Measurements from ENCODE around the gene DUSP8. TPM values are rescaled to one million over a fixed set of nuclear protein-coding genes. Genes with fewer than 3 reads are reported as not detected.

Gene DUSP8
- total RNA-seq, 1 experiment from 2014 or later = 10.2 TPM

GRCh38 chr11:1523779-1524178 is 48.3 kb downstream of the DUSP8 start:
- intact Hi-C loops (cut with micrococcal nuclease) = no loop called here
- POLR2A ChIA-PET = no interaction called here
- no peak for DNase-seq (ENCODE audit: low read depth, low spot score)
- no peaks in the 10 kb centered on the region for H3K36me3 ChIP-seq (ENCODE audit: control insufficient read depth in 1 of 2, insufficient read depth in 2 of 2, low read length in 2 of 2)
- RAD21 ChIA-PET (ENCODE audit: low non-redundant PET in 1 of 2, low total read pairs in 2 of 2, uncharacterized antibody in 2 of 2, unreplicated experiment in 2 of 2) = no interaction called here
- no peaks in the 10 kb centered on the region for H4K20me1 ChIP-seq (ENCODE audit: insufficient read depth)
- H3K4me3 ChIP-seq (replicated peaks in 1 of 2; ENCODE audit: low read depth in 1 of 2, low read length in 2 of 2) = no peak overlapping the region
- H3K9ac ChIP-seq (ENCODE audit: low read length) = no peak overlapping the region
- no peaks in the 10 kb centered on the region for H3K4me1 ChIP-seq (ENCODE audit: control insufficient read depth in 1 of 2, insufficient read depth in 2 of 2, low read length in 2 of 2)
- no peaks in the 10 kb centered on the region for H3K27me3 ChIP-seq (ENCODE audit: insufficient read depth, low read length)
- no peaks in the 10 kb centered on the region for H3K9me3 ChIP-seq (ENCODE audit: control insufficient read depth in 1 of 2, insufficient read depth in 1 of 2, low read depth in 1 of 2, low read length in 2 of 2)
- no peak for ATAC-seq
- H3K79me2 ChIP-seq (ENCODE audit: insufficient read depth, low read length) = peaks cover 11% of the 10 kb centered on the region
- no peak overlapping the region for H3K4me2 ChIP-seq (ENCODE audit: low read length)
- H2AFZ ChIP-seq (ENCODE audit: low read depth, low read length, poor library complexity, severe bottlenecking) = no peak overlapping the region
- CTCF ChIA-PET = no interaction called here
- H3K9me2 ChIP-seq (ENCODE audit: insufficient read depth) = no peaks in the 10 kb centered on the region
- H3K27ac ChIP-seq (ENCODE audit: low read depth, low read length) = no peak overlapping the region
- TF ChIP-seq CTCF (IDR thresholded peaks at IDR 0.05 in 2 of 3, conservative IDR thresholded peaks at IDR 0.05 in 1 of 3; ENCODE audit: borderline replicate concordance in 1 of 3, insufficient read depth in 1 of 3, low read depth in 2 of 3, low read length in 2 of 3) (no peak), POLR2AphosphoS5 (IDR thresholded peaks at IDR 0.05; ENCODE audit: low read depth, low read length) (no peak), TCF7L2 (IDR thresholded peaks at IDR 0.05; ENCODE audit: borderline replicate concordance, extremely low read depth, insufficient read depth, insufficient read length) (no peak), MAX (IDR thresholded peaks at IDR 0.05) (no peak), EZH2phosphoT487 (IDR thresholded peaks at IDR 0.05; ENCODE audit: borderline replicate concordance) (no peak), ELF1 (IDR thresholded peaks at IDR 0.05; ENCODE audit: borderline replicate concordance, low read depth) (no peak), SRF (IDR thresholded peaks at IDR 0.05; ENCODE audit: low read depth) (no peak), ZFX (IDR thresholded peaks at IDR 0.05) (no peak), EZH2 (IDR thresholded peaks at IDR 0.05) (no peak), POLR2A (IDR thresholded peaks at IDR 0.05; ENCODE audit: borderline replicate concordance, extremely low read depth, insufficient read depth, insufficient read length) (no peak), CEBPB (IDR thresholded peaks at IDR 0.05; ENCODE audit: low read depth) (no peak), SIN3A (IDR thresholded peaks at IDR 0.05; ENCODE audit: low read depth) (no peak), CBX3 (IDR thresholded peaks at IDR 0.05; ENCODE audit: low read depth) (no peak), ZBTB33 (IDR thresholded peaks at IDR 0.05; ENCODE audit: extremely low read depth, insufficient replicate concordance, low read length) (no peak), SP1 (IDR thresholded peaks at IDR 0.05; ENCODE audit: low read depth) (no peak), ZNF274 (IDR thresholded peaks at IDR 0.05; ENCODE audit: low read depth, low read length) (no peak), EGR1 (IDR thresholded peaks at IDR 0.05; ENCODE audit: low read depth) (no peak), JUND (IDR thresholded peaks at IDR 0.05) (no peak), REST (IDR thresholded peaks at IDR 0.05; ENCODE audit: low read depth) (no peak)
- BruUV-seq (replicated peaks) = no TSS peak

Data from HCT116 (cell line).